ENCODE results near the gene CDK8. TPM values are rescaled to one million over a fixed set of nuclear protein-coding genes. Genes with fewer than 3 reads are reported as not detected.
"Not testable (repeated sequence)": the region's sequence is repeated elsewhere in the genome, so short reads cannot be mapped to it uniquely, and the experiment has no call there.

CDK8 gene
- total RNA-seq, 1 donor from 2014 or later: 13.0 TPM

DNA sequence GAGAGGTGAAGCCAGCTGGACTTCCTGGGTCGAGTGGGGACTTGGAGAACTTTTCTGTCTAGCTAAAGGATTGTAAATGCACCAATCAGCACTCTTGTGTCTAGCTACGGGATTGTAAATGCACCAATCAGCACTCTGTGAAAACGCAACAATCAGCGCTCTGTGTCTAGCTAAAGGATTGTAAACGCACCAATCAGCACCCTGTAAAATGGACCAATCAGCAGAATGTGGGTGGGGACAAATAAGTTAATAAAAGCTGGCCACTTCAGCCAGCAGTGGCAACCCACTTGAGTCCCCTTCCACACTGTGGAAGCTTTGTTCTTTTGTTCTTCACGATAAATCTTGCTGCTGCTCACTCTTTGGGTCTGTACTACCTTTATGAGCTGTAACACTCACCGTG lies 58.1 kb downstream of the CDK8 start:
- DNase-seq (ENCODE audit: low read depth in 2 of 2): not testable (repeated sequence)

DNA sequence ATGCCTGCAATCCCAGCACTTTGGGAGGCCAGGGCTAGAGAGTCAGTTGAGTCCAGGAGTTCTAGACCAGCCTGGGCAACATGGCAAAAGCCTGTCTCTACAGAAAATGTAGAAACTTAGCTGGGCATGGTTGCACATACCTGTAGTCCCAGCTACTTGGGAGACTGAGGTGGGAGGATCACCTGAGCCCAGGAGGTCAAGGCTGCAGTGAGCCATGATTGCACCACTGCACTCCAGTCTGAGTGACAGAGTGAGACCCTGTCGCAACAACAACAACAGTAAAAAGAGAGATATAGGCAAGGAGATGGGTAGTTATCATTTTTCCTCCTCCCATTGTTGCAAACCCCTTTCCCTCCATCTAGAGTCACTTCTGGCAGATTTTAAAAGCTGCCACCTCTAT lies 62.2 kb downstream of the CDK8 start:
- DNase-seq (ENCODE audit: low read depth in 2 of 2): not testable (repeated sequence)

DNA sequence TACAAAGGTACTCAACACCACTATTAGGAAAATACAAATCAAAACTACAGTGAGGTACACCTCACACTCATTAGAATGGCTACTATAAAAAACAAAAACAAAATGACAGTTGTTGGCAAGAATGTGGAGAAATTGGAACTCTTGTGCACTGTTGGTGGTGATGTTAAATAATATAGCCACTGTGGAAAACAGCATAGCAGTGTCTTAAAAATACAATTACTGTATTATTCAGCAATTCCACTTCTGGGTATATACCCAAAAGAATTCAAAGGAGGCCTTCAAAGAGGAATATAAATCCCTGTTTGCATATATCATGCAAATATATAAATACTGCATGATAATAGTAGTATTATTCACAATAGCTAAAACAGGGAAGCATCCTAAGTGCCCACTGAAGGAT lies 66.8 kb downstream of the CDK8 start:
- no peak for DNase-seq (ENCODE audit: low read depth in 2 of 2)

DNA sequence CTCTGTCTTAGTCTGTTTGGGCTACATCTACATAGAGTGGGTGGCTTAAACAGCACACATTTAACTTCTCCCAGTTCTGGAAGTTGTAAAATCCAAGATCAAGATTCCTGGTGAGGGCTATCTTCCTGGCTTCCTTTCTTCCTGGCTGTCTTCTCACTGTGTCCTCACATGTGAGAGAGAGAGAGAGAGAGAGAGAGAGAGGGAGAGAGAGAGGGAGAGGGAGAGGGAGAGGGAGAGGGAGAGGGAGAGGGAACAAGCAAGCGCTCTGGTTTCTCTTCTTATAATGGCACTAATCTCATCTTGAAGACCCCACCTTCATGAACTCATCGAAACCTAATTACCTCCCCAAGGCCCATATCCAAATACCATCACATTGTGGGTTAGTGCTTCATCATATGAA lies 69.2 kb downstream of the CDK8 start:
- no peak for DNase-seq (ENCODE audit: low read depth in 2 of 2)

DNA sequence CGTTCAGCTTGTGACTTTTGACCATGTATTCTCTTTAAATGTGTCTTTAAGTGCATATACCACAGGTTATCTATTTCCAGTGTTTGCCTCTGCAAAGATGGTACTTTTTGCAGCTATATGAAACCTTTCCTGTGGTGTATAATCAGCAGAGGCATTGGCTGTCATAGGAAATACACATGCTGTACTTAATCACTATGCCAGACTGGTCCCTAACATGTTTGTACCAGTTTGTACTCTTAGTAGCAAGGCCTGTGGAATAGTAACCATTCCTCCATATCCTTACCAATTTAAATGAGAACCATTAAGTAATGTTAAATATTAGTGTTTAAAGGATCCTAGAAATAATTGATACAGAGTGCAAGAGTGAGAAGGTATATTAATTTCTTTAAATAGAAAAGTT lies 69.8 kb downstream of the CDK8 start:
- DNase-seq (ENCODE audit: low read depth in 2 of 2): no peak

DNA sequence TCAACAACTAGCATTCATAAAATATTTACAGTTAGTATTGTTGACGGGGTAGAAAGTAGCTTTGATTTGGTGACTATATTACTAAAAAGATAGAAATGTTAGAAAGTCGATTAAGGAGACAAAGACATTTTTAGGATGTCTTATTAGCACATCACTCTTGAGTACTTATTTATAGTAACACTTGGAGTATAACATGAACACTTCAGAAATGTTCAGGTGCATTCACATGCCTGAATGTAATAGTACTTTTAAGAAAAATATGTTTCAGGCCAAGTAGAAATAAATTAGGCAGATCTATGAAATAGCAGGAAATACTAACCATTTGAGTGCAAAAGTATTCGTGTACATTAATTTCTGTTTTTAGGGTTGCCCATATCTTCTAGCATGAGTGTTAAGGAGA lies 70.4 kb downstream of the CDK8 start:
- DNase-seq (ENCODE audit: low read depth in 2 of 2): no peak

DNA sequence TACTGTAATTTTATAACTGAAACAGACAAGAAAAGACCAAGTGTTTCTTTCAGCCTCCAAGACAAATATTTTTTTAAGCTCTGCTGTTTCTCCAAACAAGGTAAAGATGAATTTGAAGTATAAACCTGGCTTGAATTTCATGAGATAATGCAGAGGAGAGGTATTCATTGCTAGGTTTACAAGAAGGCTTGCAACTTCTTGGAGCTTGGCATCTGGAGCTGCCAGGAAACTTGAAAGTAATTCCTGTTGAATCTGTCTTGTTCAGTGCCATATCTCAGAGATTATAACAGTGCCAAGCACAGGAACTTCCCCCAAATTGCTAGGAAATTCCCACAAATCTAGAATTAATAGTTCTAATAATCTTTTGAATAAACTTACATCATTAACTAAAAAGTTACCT lies 70.9 kb downstream of the CDK8 start:
- peak in 1 of 2 donors; percentile 1 for DNase-seq (ENCODE audit: low read depth in 2 of 2)

DNA sequence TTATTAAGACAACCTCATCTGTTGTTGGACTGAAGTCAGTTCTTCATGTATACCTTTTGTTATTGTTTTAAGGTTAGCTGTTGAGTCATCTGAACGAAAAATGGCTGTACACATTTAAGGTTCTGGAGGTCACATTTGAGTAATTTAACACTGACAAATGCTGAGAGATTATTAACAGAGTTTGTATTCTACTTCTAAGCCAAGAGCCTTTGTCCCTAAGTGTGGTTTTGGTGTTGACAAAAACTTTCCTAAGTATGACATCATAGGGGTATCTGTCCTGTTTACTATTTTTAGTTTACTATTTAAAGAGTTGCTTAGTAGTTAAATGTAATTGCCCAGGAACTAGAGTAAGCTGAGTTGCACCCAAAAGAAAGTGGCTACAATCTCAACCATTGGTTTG lies 71.9 kb downstream of the CDK8 start:
- DNase-seq (ENCODE audit: low read depth in 2 of 2): peak in 1 of 2 donors; percentile 10

DNA sequence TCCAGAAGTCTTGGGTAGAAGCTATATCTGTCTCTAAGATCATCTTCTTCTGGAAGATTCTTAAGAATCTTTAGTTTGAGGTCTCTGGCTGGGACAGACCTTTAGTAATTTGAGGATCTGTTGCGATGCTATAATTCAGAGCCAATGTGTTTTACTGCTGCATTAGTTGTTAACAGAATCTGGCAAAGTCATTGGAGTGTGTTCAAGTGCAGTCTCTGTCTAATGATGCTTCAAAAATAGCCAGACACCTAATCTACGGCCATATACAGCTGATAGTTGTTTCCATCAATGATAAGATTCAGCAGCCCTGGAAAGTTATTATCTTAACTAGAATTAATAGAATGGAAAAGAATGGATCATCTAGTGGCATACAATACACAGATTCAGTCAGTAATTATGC lies 72.6 kb downstream of the CDK8 start:
- DNase-seq (ENCODE audit: low read depth in 2 of 2): no peak

DNA sequence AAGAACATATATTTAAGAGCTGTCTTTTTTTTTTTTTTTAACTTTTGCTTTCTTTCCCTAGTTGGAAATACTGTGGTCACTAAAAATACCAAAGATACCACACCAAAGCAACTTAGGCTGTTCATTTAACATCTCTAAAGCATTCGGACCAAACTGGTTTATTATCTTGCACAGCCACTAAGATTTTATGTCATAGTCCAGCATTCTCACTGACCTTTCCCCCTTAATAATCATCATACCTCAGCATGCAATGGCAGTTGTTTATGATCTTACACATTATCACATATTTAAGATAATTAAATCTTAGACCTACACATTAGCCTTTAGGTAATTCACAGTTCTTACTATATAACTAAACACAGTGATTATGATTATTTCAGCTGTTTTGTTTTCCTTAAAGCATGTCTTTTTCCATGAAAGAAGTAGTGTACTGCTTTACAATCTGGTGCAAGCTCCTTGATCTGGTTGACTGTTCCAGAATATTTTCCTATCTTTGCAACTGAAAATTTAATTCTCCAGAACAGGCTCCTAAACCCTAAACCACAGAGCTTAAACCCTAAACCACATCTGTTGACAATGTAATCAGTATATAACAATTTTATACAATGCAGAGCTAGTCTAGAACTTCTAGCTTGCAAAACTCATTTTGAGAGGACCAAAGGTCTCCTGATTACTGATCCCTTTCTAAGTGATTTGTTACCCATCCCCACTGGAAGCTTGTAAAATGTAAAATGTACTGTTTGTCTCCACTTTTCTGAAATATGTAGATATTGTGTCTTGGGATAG lies 74.2 kb downstream of the CDK8 start:
- no peak for DNase-seq (ENCODE audit: low read depth in 2 of 2)

DNA sequence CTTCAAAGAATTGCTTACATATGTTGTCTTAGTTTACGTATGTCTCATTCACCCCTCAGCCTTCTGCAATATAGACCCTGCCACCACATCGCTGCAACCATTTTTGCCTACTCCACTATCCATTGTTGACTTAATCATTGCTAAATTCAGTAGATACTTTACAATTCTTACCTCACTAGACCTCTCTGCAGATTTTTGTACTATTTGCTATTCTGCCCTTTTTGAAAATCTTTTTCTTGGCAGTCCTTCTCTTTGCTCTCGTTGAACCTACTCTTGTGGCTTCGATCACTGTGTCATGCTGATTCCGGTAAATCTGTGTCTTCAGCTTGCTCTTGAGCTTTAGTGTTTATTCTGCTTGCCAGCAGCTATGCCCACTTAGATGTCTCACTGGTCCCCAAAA lies 81.2 kb downstream of the CDK8 start:
- no peak for DNase-seq (ENCODE audit: low read depth in 2 of 2)

DNA sequence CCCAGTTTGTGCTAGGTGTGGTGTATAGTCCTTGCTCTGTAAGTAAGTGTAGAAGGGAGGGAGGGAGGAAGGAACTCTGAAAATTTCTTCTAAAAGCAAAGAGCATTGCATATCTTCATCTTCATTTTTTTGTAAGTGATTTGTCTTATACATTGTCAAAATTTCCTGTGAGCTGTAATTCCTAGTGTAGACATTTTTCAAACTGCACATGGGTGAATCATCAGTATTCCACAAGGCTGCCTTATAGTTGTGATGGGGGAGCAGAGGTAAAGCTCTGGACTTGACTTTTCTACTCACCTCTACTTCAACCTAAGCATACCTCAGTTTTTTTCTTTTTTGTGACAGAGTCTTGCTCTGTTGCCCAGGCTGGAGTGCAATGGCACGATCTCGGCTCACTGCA lies 86.9 kb downstream of the CDK8 start:
- no peak for DNase-seq (ENCODE audit: low read depth in 2 of 2)

DNA sequence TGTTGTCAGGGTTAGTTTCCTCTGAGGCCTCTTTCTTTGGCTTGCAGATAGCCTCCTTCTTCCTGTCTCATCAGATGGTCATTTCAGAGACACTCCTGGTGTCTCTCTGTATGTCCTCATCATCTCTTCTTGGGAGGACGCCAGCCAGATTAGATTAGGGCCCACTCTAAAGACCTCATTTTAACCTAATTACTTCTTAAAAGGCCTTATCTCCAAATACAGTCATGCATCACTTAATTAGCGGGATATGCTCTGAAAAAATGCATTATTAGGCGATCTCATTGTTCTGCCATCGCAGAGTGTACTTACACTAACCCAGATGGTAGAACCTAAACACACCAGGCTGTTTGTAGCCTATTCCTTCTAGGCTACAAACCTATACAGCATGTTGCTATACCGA lies 89.0 kb downstream of the CDK8 start:
- DNase-seq (ENCODE audit: low read depth in 2 of 2): no peak

DNA sequence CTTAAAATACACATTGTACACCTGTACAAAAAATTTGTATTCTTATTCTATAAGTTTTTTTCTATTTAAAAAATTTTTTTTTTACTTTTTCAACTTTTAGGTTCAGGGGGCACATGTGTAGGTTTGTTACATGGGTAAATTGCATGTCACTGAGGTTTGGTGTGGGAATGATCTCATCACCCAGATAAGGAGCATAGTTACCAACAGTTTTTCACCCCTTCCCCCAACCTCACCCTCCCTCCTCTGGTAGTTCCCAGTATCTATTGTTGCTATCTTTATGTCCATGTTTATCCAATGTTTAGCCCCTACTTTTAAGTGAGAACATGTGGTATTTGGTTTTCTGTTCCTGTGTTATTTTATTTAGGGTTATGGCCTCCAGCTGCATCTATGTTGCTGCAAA lies 89.9 kb downstream of the CDK8 start:
- no peak for DNase-seq (ENCODE audit: low read depth in 2 of 2)

DNA sequence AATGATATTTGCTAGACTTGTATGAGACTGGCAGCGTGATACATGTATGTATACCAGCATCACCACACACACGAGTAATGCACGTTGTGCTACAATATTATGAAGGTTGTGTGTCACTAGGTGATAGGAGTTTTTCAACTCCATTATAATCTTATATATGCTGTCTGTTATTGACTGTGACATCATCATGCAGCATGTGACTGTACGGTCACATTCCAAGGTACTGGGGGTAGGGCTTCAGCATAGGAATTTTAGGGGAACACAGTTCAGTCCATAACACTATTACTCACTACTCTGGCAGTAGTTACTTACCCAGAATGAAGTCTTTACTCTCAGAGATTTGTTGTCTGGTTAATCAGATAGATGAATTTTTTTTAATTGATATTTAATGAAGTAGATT lies 91.1 kb downstream of the CDK8 start:
- no peak for DNase-seq (ENCODE audit: low read depth in 2 of 2)

DNA sequence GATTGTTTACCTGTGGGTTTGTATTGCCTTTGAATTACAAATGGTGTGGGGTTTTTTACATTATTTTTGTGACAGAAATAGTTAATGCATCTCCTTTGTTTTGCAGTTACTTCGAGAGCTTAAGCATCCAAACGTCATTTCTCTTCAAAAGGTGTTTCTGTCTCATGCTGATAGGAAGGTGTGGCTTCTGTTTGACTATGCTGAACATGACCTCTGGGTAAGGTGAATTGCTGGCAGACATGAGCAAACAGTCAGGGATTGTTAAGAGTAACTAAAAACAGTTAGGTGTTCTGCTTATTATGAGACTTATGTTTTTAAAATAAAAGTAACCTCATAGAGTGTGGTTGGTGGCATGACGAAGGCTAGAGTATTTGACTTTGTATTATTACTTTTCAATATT lies 95.0 kb downstream of the CDK8 start:
- DNase-seq (ENCODE audit: low read depth in 2 of 2): no peak

DNA sequence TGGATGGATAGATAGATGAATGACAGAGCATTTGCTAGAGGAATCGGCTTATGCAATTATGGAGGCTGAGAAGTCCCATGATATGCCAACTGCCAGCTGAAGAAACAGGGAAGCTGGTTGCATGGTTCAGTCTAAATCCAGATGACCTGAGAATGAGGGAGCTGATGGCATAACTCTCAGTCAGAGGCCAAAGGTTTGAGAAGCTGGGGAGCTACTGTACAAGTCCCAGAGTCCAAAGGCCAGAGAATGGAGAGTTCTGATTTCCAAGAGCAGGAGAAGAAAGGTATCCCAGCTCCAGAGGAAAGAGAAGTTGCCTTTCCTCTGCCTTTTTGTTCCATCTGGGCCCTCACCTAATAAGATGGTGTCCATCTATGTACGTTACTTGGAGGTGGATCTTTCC lies 108.3 kb downstream of the CDK8 start:
- no peak for DNase-seq (ENCODE audit: low read depth in 2 of 2)

DNA sequence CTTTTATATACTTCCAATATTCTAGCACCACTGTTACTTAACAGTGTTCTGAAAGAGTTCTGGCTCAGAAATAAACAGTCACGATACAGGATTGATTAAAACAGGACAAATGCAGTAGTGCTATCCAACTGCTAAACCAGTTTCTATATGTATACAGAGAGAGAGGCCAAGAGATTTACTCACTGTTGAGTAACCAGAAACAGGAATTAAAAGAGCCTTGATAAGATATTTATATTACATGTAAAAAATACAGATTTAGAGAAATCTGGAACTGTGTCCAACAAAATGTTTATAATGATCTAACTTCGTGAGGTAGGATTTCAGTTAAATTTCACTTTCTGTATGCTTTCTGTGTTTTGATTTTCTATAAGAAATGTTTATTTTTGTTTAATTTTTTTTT lies 116.6 kb downstream of the CDK8 start:
- no peak for DNase-seq (ENCODE audit: low read depth in 2 of 2)

DNA sequence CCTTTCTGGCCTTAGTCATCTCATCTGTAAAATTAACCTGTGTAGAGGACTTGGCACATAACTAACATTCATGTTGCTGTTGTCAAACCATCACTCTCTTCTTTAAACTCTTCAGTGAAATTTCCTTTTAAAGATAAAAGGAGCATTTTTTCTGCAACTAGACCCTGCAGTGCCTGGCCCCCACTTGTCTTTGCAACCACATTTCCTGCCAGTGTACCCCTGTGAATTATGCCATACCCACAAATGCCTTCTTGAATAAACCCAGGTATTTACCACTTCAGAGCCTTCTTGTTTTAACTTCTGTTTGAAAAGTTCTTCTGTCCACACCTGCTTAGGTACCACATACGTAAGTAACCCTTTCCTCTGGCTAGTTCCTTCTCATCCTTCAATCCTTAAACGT lies 118.8 kb downstream of the CDK8 start:
- DNase-seq (ENCODE audit: low read depth in 2 of 2): no peak

DNA sequence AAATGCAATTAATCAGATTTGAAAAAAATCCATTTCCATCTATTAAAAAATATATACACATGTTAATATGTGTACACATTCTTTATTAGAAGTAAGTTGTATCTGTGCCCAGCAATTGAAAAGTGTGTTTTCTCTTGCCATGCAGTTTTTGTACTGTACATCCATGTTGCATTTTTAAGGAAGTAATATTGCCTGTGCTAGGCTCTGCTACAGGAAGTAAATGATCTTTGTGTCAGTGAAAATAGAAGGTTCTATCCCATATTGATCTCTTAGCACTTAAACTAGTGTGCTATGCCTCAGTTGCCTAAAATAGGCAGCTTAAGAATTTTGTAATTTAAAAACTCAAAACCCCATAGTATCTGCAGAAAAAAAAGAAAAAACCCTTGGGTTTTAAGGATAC lies 122.5 kb downstream of the CDK8 start:
- no peak for DNase-seq (ENCODE audit: low read depth in 2 of 2)

DNA sequence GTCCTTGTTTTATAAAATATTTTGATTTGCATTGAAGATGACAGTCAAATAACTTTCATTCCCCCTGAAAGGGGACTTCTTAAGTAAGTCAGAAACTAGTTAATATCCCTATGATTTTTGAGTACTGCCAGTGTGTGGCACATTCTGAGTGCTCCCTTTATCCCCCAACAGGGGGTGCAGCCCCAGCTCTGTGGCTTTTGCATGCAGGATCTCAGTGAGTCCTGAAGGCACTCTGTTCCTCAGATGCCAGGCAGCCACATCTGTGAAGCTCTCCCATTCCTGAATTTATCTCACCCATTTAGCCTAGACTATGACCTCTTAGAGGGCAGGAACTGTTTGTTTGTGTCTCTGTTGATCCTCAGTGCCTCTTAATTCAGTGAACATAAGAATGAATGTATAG lies 123.1 kb downstream of the CDK8 start:
- peak in 1 of 2 donors; percentile 15 for DNase-seq (ENCODE audit: low read depth in 2 of 2)

DNA sequence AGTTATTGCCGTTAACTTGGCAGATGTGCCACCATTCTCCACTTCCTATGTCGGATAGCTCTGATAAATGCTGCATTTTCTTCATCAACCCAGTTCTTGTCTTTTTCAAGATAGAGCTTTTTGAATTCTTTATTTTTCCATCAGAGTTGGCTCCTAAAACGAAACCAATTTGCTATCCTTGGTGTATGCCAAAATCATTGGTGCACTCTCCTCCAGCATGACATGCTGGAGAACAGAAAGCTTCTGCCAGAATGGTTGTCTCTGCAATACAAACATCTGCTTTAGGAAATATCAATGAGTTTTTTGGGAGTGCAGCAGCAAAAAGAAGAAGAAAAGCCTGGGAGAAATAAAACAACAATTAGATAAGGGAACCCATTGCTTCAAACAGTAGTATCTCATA lies 124.2 kb downstream of the CDK8 start:
- no peak for DNase-seq (ENCODE audit: low read depth in 2 of 2)

DNA sequence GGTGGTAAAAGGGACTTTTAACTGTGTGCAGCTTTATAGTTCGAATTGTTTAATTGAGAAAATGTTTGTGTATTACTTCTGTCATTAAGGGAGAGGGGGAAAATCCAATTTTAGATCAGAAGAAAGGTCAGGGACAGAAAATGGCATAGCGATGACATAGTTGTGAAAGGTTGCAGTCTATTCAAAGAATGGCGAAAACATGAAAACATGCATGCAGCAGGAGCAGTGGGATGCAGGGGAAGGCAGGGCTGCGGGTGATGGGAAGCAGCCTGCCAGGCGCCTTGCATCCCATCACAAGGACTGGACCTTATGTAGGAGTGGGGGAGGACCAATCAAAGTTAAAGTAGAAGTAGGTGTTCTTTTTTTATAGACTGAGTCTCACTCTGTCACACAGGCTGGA lies 125.9 kb downstream of the CDK8 start:
- DNase-seq (ENCODE audit: low read depth in 2 of 2): no peak

DNA sequence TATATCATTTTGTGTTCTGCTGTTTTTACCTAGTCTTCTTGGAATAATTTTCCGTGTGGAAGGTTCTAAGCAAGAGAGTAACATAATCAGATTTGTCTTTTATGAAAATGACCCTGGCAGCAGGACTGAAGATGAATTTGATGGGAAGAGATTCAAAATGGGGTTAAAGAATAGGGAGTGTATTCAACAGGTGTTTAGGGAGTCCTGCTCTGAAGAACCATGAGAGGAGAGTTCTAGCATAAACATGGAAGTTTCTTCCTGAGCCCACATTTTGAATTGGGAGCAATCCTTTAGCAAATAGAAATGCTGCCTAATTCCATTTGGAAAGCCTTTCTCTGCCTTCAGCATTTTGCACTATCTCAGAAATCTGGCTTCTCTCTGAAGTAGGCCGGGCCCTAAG lies 127.0 kb downstream of the CDK8 start:
- no peak for DNase-seq (ENCODE audit: low read depth in 2 of 2)
